HG02981 (cell line): ENCODE results near the gene DISC1.

Experiments used
- ATAC-seq: cut with Tn5 transposase; IDR thresholded peaks from one replicate; pipeline ENCODE4 v1.9.1; 2021; ENCODE audit warnings: mild to moderate bottlenecking, moderate library complexity; ENCODE audit not compliant: unreplicated experiment

Gene DISC1

DNA sequence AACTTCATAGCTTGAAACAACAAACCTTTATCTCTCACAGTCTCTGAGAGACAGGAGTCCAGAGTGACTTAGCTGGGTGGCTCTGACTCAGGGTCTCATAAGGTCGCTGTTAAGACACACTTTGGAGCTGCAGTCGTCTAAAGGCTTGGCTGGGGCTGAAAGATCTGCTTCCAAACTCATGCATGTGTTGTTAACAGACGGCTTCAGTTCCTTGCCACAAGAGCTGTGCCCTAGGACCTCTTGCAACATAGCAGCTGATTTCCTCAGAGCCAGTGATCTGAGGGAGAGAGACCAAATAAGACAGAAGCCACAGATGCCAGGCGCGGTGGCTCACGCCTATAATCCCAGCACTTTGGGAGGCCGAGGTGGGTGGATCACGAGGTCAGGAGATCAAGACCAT, 176.8 kb downstream of the DISC1 start:
- ATAC-seq, result no peak

DNA sequence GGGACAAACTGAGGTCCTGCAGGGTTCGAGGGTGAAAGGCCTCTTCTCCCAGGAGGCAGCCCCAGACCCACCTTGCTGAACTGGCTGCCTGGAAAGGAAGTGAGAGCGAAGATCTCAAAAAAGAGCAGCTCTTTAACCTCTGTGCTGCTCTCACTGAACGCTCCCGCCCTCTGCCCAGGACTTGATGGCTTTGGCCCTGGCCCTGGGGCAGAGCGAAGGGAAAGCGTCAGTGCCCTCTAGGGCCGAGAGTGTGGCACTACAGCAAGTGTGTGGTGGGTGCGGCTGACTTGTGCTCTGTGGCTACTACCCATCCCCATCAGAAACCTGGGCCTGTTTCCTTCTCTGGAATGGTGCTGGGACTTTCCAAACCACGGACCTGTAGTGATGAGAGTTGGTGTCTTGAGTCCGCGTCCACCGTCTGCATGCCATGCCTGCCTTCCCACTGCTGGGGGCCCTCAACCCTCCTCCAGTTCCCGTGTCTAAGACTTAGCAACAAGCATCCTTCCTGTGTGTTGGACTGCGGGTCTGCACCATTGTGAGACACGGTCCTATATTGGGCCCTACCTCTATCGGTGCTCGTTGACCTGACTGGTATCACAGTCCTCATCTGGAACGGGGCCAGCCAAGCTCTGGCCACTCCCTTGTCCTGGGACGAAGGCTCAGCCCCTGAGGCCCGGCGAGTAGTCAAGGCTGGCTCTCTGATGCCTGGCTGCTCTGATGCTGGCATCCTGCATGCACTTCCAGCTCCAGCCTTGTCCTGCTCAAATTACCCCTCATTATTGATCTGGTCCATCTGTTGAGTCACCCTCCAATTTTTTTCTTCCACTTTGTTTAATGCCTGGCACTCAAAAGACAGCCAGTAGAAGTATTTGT, 180.3 kb downstream of the DISC1 start:
- peak; percentile 97 for ATAC-seq

DNA sequence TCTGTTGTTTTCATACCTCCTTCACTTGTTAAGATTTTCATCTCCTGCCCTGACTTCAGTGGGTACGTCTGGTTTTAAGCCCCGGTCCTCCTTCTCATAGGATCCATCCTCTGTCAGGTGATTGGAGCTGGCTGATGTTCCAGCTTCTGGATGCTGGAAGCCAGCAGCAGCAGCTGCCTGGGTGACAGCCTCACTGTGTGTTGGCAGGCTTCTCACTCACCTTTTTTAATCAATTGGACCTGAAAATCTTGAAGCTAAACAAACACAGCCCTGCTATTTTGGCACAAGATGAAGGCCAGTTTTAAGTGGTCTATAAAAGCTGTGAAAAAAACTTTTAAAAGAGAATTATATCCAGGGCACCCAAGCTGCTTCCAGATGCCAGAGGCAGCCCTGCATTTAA, 181.0 kb downstream of the DISC1 start:
- ATAC-seq, result no peak

DNA sequence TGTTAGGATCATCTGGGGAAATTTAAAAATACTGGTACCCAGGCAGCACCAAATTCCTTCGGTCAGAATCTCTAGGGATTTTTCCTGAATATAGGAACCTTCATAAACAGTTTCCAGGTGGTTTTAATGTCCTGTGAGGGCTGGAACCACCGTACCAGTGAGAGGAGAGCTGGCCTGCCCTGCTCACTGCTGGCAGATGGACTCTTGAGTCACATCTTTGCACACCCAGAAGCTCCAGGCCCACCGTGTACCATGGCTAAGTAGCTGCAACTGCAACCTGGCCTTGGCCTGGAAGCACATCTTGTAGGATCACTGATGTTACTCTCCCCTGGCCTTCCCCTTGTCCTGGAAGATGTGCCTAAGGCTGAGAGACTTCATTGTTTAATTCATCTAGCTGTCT, 181.5 kb downstream of the DISC1 start:
- ATAC-seq, result no peak

DNA sequence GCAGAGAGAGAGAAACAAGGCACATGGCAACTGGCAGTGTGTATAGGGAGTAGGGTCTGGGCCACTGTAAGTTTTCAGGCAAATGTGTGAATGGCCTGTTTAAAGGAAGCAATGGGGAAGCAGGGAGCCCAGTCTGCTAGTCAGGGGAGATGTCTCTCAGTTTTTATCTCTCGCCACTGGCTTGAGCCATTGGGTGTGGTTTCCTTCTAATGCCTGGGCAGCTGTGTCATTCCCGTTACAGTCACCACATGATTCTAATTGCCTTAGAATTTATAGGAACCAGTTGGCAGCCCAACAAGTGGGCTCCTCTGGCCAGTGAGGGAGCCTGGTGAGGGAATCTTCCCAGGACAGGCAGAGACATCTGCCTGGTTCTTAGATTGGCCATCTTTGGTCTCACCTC, 182.4 kb downstream of the DISC1 start:
- no peak for ATAC-seq

DNA sequence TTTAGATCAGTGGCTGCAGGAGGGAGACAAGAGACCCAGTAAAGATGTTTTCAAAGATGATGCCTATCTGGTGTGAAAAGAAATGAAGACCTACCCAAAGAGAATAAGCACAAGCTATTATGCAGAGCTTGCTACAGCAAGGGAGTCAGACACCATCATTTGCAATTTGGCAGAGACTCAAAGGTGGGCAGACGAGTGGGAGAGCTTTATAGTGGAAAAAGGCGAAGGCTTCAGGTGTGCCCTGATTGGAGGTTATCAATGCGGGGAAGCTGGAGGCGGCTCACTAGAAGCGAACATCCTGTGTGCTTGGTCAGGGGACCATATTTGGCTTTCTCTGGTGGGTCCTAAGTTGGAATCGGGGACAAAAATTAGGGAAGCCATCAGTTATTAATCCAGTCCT, 183.8 kb downstream of the DISC1 start:
- ATAC-seq, result no peak

DNA sequence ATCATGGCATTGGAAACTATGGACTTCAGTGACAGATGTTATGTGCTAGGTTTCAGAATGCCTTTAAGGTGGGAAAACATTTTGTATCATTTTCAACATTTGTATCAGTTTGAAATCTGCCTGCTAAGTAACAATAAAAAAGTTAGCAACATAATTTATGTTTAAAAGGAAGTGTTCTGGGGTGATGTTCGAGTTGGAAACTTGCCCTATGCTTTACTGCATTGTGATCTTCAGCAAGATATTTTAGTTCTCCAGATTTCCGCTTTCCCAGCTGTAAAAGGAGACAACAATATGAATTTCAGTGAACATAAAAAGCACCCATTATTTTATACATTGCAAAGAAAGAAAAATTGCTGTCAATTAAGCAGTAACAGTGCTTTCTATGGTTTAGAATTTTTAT, 187.4 kb downstream of the DISC1 start:
- no peak for ATAC-seq

DNA sequence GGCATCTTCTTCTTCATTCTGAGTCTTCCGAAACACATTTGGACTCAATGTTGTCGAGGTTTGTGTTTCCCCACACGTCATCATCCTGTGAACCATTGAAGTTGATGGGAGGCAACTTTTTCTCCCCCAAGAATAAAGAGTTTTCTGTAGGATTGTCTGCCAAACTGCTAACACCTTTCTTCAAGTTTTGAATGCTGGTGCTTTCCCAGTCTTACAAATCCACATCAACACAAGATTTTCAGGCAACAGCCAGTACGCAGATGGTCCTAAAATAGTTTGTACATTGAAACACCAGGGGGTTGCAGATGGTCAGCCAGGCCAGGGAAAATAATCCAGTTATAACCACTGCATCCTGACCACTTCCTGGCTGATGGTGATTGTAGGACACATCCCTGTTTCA, 187.9 kb downstream of the DISC1 start:
- no peak for ATAC-seq

DNA sequence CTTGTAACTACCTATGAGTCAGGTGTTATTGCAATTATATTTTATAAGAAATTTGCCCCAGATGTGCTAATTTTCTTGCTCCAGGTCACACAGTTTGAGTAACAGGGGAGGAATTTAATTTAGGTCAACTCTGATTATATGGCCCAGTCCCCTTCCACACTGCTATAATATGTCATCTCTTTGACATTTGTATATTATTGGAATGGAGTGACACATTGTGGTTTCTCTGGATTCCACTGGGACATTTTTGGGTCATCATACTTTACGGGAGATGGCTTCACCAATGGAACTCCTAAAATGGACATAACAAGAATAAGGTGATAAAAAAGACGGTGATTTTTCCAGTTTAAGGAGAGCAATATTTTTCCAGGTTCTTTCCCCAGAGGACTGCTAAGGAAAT, 191.2 kb downstream of the DISC1 start:
- no peak for ATAC-seq

DNA sequence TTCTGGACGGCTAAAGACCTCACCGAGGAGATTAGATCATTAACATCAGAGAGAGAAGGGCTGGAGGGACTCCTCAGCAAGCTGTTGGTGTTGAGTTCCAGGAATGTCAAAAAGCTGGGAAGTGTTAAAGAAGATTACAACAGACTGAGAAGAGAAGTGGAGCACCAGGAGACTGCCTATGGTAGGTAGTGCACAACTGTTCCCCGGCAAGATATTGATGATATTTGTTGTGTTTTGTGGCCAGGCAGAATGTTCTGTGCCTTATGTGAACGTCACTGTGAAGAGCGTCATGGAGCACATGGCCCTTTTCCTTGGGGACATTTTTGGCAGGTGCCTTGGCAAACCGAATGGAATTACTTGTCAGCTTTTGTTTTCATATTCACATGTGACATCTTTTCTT, 191.7 kb downstream of the DISC1 start:
- no peak for ATAC-seq

DNA sequence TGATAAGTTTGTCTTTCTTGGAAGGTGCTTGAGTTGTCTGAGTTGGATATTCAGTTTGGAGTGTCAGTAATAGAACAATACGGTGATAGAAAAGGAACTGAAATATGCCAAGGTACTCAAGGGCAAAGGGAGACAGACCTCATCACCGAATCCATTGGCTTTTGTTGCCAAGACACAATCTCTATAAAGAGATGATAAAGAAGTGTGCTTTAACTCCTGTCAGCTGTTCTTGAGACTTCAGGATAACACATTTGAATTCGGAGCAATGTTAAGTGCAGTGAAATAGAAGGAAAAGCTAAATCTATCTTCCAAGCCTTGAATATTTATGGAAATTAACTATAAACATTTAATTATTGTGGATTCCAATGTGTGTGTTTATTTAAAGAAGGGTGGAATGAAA, 194.7 kb downstream of the DISC1 start:
- no peak for ATAC-seq

DNA sequence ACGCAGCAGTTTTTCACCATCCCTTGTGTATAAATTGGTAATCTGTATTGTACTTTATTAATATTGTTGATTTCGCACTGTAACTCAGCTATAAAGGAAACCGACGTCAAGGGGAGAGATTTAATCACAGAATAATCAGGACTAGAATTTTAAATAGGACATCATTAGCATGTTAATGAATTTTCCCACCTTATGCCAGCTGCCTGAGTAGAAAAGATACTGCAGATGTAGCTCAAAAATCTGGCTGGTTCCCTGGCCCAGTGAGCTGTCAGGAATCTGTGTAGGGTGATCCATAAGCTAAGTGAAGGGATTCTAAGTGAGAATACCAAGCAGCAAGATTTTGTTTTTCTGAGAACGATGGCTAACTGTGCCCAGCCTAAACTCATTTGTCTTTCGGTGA, 195.5 kb downstream of the DISC1 start:
- no peak for ATAC-seq

DNA sequence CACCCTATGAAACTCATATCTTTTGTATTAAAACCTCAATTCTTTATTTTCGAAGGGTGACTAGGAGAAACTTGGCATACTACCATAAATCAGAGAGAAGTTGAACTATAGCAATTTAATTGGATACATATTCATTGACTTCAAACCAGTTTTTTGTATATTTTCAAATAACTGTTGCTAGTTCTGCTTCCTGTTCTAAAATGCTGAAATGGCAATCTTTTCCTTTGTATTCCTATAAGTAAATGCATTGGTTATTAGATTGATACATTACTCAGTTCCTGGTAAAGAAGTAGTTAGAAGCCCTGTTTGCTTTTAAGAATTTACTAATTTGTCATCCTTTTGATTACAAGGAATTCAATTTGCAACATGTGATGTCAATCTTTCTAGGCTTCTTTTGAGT, 200.0 kb downstream of the DISC1 start:
- ATAC-seq, result no peak

DNA sequence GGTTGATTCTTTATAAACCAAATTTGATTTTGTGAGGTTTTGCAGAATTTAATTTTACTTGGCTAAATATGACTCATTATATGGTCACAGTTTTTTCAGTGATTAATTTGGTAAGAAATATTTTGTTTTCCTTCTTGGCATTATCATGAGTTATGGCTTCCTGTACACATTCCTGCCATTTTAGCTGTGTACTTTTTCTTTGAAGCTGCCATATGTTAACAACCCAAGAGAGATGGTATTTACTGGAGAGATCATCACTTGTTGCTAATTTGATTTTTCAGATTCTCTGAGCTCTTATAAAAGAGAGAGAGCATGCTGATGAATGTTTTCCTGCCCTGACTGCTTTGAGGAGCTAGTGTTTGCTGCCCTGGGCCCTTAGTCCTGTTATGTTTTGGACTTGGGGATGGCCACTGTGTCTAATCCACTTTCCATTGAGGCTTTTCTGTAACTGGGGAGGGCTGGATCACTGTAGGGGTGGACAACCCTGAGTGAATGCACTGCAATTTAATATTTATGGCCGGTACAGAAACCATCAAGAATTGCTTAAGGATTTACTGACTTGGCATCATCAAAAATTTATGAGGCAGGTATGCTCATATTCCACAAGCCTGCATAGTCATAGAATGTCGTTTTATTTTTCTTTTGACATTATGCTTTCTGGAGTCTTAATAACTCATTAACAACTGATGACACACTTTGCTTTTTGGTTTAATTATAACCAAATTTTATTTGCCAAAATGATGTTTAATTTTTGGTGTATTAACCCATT, 200.9 kb downstream of the DISC1 start:
- ATAC-seq, result no peak

DNA sequence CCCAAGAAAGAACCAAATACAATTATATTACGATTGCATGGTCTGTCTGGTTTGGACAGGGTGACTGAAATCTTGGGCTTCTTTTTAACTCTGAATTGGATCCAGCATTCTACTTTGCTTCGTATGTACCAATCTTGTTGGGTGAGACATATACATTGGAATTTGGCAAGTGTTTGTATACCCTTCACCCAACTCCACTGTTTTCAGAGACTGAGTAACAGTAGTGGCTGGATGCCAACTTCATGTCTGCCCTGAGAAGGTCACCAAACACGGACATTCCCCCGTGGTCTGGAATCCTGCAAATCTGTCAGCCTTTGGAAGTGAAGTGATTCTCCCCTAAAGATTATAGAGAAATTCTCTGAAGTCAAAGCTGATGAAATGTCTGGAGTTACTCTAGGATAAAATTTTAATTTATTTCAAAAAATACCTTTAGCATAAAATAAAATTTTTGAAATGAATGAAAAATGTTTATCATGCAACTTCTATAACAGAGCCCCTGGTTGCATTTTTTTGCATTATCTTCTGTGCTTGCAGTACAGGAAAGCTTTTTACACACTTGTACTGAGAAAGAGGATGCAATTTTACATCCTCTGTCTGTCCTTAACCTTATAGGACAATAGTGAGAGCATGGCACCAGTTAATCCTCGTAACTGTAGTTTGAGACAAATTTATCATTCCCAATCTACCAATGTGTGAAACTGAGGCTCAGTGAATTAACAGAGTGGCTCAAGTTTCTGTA, 201.8 kb downstream of the DISC1 start:
- ATAC-seq, result no peak

DNA sequence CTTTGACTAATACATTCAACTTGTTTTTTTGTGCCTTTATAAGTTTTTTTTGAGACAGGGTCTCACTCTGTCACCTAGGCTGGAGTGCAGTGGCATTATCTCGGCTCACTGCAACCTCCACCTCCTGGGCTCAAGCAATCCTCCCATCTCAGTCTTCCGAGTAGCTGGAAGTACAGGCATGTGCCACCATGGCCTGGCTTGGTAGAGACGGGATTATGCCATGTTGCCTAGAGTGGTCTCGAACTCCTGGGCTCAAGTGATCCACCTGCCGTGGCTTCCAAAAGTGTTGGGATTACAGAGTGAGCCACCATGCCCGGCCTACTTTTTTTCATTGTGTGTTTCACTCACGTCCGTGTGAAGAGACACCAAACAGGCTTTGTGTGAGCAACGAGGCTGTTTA, 202.7 kb downstream of the DISC1 start:
- no peak for ATAC-seq

DNA sequence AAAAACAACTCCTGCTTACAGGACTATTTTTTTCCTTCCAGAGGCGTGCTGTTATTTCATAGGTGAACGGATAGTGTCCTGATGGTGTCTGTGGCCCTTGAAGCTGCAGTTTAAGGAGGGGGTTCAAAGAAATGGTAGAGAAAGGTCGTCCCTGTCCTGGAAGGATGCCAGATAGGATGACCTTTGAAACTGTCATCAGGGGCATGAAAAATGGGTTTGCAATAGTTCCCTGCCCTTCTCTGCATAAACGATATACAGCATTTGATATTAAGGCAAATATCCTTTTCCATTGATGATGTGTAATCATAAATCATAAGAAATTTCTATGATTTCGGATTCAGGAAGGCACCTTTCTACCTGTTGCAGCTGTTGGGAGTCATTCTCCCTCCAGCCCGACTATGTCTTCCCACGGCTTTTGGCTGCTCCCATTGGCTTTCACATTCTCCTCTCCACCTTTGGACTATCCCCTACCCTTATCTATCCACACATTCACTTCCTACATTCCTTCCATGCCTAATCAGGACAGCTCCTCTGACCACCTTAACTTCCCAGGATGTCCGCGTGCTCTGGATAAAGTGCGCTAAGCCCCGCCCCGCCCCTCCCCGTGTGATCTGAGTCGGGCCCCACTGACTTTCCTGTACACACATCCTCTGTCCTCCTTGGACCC, 209.8 kb downstream of the DISC1 start:
- no peak for ATAC-seq

DNA sequence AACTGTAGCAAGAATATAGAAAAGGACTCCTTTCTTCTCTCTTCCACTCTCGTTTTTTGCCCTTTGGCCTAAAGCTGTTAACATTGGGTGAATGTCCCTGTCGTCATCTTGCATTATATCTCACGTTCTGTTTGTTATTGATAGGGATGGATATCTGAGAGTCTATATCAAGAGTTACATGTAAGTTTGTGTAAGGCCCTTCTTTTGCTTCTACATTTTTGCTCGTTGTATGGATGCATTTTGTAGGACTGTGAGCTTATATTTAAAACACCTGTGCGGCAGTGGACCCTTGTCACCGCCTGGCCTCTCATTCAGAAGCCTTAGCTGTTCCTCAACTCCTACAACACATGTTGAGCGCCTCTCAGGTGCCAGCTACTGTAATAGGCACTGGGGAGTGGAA, 211.9 kb downstream of the DISC1 start:
- ATAC-seq, result no peak

DNA sequence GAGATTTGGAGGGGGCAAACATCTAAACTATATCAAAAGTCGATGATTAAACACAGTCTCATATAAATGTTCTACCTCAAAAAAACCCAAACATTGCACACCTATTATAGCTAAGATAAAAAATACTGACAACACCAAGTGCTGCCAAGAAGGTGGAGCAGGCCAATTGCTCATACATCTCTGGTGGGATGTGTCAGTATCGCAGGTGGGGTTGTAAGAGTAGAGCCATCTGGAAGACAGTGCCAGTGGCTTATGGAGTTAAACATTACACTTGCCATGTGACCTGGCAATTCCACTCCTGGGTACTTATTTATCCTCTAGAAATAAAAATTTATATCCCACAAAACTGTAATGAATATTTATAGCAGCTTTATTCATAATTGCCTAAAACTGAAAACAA, 213.4 kb downstream of the DISC1 start:
- ATAC-seq, result no peak

DNA sequence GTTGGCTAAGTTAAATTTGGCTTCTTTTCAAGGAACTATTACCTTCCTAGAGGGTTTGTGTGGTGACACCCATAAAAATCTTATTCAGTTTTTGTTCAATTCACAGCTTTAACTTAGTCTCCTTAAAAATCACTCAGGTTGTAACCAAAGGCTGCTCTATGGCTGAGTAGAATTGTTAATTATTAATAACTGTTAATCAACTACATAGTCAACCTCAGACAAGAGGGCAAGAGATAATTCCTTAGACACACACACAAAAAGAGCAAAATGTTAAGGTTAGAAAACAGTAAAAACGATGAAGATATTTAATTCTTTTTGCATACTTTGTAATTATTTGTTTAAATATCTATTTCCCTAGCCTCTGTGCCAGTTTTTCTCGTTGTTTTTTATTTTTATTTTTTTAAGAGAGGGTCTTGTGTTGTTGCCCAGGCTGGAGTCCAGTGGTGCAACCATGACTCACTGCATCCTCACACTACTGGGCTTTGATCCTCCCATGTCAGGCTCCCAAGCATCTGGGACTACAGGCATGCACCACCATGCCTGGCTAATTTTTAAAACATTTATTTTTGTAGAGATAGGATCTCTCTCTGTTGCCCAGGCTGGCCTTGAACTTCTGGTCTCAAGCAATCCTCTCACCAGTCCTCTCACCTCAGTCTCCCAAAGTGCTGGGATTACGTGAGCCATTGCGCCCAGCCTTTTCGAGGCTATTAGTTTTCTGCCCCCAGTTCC, 215.2 kb downstream of the DISC1 start:
- no peak for ATAC-seq
